SK-N-SH treated with all-trans-retinoic acid at 6 μM for 48 hours (cell line): Measurements from ENCODE around the gene NUP210L.

Experiments used
- ESRRG ChIP-seq: fragments of 250-450 bp; sonication (Bioruptor Pico); IDR thresholded peaks from 2 replicates; pipeline ENCODE4 v1.6.1; 2021; ENCODE audit warnings: mild to moderate bottlenecking
- GLIS3 ChIP-seq: fragments of 250-450 bp; sonication (Bioruptor Pico); IDR thresholded peaks from 2 replicates; pipeline ENCODE4 v1.5.0; 2020; ENCODE audit warnings: mild to moderate bottlenecking, moderate library complexity
- ISL1 ChIP-seq: fragments of 250-450 bp; sonication (Bioruptor Pico); IDR thresholded peaks from 2 replicates; pipeline ENCODE4 v2.1.2; 2022; ENCODE audit warnings: mild to moderate bottlenecking, moderate library complexity
- OSR1 ChIP-seq: fragments of 250-450 bp; sonication (Bioruptor Pico); IDR thresholded peaks from 2 replicates; pipeline ENCODE4 v1.8.0; 2022; ENCODE audit warnings: moderate library complexity, mild to moderate bottlenecking, inconsistent platforms
- PATZ1 ChIP-seq: fragments of 250-450 bp; sonication (Bioruptor Pico); IDR thresholded peaks from 2 replicates; pipeline ENCODE4 v1.8.0; 2020; ENCODE audit warnings: mild to moderate bottlenecking, moderate library complexity, borderline replicate concordance
- RARB ChIP-seq: fragments of 250-450 bp; sonication (Bioruptor Pico); IDR thresholded peaks from 2 replicates; pipeline ENCODE4 v1.8.0; 2021; ENCODE audit warnings: mild to moderate bottlenecking, moderate library complexity
- TOX ChIP-seq: fragments of 250-450 bp; sonication (Bioruptor Pico); IDR thresholded peaks from 2 replicates; pipeline ENCODE4 v1.8.0; 2021; ENCODE audit warnings: mild to moderate bottlenecking, moderate library complexity, borderline replicate concordance
- TSHZ2 ChIP-seq: fragments of 250-450 bp; sonication (Bioruptor Pico); IDR thresholded peaks from 2 replicates; pipeline ENCODE4 v1.5.0; 2020; ENCODE audit warnings: mild to moderate bottlenecking, moderate library complexity
- ZC3H10 ChIP-seq: fragments of 250-450 bp; sonication (Bioruptor Pico); IDR thresholded peaks from 2 replicates; pipeline ENCODE4 v1.5.1; 2021; ENCODE audit warnings: mild to moderate bottlenecking, moderate library complexity
- ZFP3 ChIP-seq: fragments of 250-450 bp; sonication (Bioruptor Pico); IDR thresholded peaks from 2 replicates; pipeline ENCODE4 v1.5.0; 2020; ENCODE audit warnings: mild to moderate bottlenecking, moderate library complexity
- ZFP30 ChIP-seq: fragments of 450-650 bp; formaldehyde crosslinking; IDR thresholded peaks from 2 replicates; pipeline ENCODE4 v1.5.0; 2022; ENCODE audit warnings: mild to moderate bottlenecking, moderate library complexity
- ZNF565 ChIP-seq: fragments of 450-650 bp; formaldehyde crosslinking; conservative IDR thresholded peaks from 2 replicates; pipeline ENCODE4 v1.5.0; 2020; ENCODE audit warnings: low read depth, mild to moderate bottlenecking, moderate library complexity
- ZNF8 ChIP-seq: fragments of 450-650 bp; formaldehyde crosslinking; IDR thresholded peaks from 2 replicates; pipeline ENCODE4 v1.5.0; 2020; ENCODE audit warnings: mild to moderate bottlenecking, moderate library complexity

- TF ChIP-seq ZFP30 = no peak
- no peak for TF ChIP-seq ESRRG (CRISPR knock-in tag)
- no peak for TF ChIP-seq TOX (CRISPR knock-in tag)
- no peak for TF ChIP-seq OSR1 (CRISPR knock-in tag)
- TF ChIP-seq ZC3H10 (CRISPR knock-in tag) = no peak
- TF ChIP-seq ZNF565 (CRISPR knock-in tag) = no peak
- no peak for TF ChIP-seq TSHZ2 (CRISPR knock-in tag)
- peak; percentile 85 for TF ChIP-seq GLIS3 (CRISPR knock-in tag)
- no peak for TF ChIP-seq ZFP3 (CRISPR knock-in tag)
- no peak for TF ChIP-seq PATZ1
- TF ChIP-seq ZNF8 (CRISPR knock-in tag) = no peak
- TF ChIP-seq ISL1 = no peak
- TF ChIP-seq RARB (CRISPR knock-in tag) = no peak
Observed at GRCh38 chr1:153946622-153947241, 208.1 kb downstream of the NUP210L start, which contains the start of gene DENND4B.
